GM12873 (cell line): Measurements from ENCODE around the gene DLGAP1.

ENCODE experiments used
- TF ChIP-seq, protein P1 (sequence below): IDR thresholded peaks from 2 replicates; pipeline ENCODE4 v1.5.1; 2012; ENCODE audit warnings: low read depth, mild to moderate bottlenecking, moderate library complexity, low read length, control low read depth; ENCODE audit not compliant: insufficient read depth; ENCODE audit errors: missing control alignments

DLGAP1 gene

DNA sequence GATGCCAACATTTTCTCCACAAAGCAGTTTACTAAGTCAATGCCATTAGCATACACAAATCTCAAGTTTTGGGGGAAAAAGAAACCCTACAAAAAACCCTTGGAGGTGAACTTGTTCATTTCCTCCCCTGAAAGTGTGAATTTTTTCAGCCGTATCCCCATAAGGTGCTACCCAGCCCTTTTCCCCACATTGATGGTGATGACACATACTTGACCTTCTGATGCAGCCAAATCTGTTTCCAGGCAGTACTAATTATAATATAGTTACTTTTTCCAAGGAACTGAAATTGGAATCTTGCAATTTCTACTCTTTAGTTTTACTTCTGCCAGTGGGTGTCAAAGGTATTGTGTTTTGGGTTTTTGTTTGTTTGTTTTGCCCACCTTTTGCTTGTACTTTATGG lies 530.7 kb downstream of the DLGAP1 start:
- TF ChIP-seq, protein P1, sequence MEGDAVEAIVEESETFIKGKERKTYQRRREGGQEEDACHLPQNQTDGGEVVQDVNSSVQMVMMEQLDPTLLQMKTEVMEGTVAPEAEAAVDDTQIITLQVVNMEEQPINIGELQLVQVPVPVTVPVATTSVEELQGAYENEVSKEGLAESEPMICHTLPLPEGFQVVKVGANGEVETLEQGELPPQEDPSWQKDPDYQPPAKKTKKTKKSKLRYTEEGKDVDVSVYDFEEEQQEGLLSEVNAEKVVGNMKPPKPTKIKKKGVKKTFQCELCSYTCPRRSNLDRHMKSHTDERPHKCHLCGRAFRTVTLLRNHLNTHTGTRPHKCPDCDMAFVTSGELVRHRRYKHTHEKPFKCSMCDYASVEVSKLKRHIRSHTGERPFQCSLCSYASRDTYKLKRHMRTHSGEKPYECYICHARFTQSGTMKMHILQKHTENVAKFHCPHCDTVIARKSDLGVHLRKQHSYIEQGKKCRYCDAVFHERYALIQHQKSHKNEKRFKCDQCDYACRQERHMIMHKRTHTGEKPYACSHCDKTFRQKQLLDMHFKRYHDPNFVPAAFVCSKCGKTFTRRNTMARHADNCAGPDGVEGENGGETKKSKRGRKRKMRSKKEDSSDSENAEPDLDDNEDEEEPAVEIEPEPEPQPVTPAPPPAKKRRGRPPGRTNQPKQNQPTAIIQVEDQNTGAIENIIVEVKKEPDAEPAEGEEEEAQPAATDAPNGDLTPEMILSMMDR, result no peak

DNA sequence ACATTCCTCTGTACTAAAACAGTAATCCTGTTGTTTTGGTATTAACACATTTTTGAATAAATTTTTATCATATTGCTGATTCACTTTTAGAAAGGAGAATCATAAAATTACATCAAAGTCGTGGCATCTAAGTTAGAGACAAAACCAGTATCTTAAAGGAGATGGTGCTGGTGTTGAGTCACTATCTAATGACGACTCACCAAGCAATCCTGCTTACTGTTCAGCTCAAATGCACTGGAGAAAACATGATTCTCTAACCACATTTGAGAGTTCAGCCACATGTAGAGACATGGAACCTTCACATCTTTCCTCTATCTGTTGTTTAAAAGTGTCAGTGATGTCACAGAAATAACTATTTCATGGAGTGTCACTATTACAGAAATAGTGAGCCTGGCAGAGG lies 531.4 kb downstream of the DLGAP1 start:
- TF ChIP-seq, protein P1, result no peak

DNA sequence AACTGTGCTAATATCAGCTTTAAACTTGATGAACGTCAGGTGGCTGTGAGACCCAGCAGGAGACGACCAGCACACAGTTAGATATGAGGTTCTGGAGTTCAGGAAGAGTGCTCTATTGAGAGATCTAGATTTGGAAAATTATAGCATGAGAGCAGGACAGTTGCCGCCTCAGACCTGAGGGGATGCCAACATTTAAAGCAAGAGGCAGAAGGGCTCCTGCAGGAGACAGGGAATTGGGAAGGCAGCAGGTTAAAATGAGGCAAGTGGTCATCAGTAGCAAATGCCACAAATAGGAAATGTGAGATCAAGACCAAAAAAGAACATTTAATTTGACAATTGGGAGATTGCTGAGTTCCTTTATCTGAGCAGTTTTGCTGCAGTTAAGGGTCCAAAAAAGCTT lies 533.3 kb downstream of the DLGAP1 start:
- TF ChIP-seq, protein P1, result no peak

DNA sequence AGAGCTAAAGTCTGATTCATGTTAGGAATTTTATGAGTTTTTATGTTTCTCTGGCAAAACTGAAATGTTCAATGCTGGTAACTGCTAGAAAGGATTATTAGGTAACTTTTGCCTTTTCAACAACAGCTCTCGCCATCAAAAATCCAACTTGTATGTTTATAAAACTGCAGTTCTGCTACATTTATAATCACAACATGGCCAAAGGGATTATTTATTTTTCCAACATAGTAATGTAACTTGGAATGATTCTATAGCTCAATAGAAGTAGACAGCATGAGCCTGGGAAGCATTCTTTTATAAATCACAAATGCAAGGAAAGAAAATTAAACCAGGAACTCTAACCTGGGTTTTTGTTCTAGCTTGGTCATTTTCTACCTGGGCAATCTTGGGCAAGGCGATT lies 534.3 kb downstream of the DLGAP1 start:
- TF ChIP-seq, protein P1, result no peak

DNA sequence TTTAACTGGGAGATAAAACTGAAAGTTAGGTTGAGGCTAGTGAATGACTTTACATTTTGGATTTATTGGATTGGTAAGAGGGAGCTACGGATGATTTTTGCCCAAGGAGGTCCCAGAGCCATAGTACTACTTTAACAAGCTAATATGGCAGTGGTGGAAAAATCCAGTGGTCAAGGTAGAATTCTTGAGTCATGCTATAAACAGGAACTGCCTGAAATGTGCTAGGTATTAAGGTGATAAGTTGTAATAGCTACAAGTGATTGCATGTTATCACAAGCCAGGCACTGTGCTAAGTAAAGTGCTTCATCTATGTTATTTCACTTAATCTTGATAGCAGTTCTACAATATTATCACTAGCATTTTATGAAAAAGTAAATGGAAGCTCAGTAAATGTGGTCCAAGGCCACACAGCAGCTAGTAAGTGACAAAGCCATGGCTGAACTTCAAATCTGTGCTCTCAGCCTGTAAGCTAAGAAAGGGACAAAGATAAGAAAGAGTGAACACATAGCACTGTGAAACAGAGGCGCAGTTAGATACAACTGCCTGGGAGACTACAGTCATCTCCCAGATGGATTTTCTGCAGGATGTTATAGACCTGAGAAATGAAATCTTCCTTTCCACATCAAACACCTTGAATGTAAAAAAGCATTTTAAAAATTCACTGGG lies 535.6 kb downstream of the DLGAP1 start:
- TF ChIP-seq, protein P1, result no peak

DNA sequence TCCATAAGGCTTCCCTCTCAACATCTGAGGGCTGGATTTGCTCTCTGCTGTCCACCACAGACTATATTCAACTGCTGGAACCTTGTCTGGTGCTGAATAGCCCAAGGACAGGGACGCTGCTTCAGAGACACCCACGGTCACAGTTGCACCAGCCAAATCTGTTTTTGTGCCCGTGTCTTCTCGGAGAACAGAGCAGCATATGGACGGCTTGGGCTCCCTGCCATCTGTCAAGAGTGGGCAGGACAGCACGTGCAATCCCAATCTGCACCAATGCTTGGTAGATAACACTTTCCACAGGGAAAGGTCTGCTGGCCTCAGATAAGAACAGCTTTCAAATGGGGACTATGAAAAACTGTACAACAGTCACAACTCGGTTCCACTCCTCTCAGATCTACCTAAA lies 539.0 kb downstream of the DLGAP1 start:
- TF ChIP-seq, protein P1, result no peak

DNA sequence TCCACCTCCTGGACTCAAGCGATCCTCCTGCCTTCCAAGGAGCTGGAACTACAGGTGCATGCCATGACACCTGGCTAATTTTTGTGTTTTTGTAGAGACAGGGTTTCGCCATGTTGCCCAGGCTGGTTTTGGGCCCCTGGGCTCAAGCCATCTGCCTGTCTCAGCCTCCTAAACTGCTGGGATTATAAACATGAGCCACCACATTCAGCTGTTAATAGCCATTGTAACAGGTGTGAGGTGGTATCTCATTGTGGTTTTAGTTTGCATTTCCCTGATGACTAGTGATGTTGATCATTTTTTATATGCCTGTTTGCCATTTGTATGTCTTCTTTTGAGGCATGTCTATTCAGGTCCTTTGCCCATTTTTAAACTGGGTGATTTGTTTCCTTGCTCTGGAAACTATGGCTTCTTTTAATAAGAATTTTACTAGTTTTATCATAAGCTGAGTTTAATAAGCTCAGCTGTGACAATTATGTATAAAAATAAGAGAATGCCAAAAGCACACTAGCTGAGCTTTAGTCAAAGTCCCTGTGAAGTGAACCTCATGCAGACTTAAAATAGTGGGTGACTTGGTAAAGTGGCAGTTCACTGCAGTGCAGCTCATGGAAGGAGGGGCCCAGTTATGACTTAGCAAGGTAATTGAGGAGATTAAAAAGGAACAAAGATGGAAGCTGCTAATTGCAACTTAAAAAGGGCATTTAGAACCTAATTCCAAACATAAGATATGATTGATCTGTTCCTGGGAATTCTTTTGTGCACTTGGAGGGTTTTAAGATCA lies 540.1 kb downstream of the DLGAP1 start:
- TF ChIP-seq, protein P1, result no peak
